H1 (cell line): ENCODE data around the gene ARMS2. TPM values are rescaled to one million over a fixed set of nuclear protein-coding genes. Genes with fewer than 3 reads are reported as not detected.

Source experiments
- CTCF ChIA-PET: fragments of 300-600 bp; sonication (Branson Sonifier 250); formaldehyde crosslinking; loops from one replicate; lab custom pipeline; 2021; ENCODE audit not compliant: partially characterized antibody; lab: Charles Lee
- POLR2A ChIA-PET: fragments of 300-600 bp; sonication (Branson Sonifier 250); formaldehyde crosslinking; loops from one replicate; lab custom pipeline; 2021; ENCODE audit warnings: inconsistent platforms; ENCODE audit not compliant: partially characterized antibody; lab: Charles Lee
- DNase-seq, 2 experiments: peaks; one replicate each; pipeline versions ENCODE4 v3.0.0 to v3.0.0-alpha.2; 2010 to 2022; ENCODE audit warnings: low spot score in 2 of 2, low read depth in 1 of 2, mixed read lengths in 1 of 2
- FAIRE-seq: peaks from 2 replicates; lab custom pipeline; 2011; peaks lifted over from hg19 to GRCh38; lab: Jason Lieb, UNC
- H2AFZ ChIP-seq: 2 replicates; pipeline ENCODE4 v1.8.1; 2012; ENCODE audit warnings: low read length, inconsistent platforms
- H2AK5ac ChIP-seq: 2 replicates; pipeline ENCODE4 v1.6.1; 2013; ENCODE audit warnings: low read depth, low read length
- H2BK120ac ChIP-seq: replicated peaks from 2 replicates; pipeline ENCODE3; 2013; ENCODE audit warnings: low read depth, low read length, inconsistent platforms
- H2BK12ac ChIP-seq: 2 replicates; pipeline ENCODE4 v1.6.1; 2013; ENCODE audit warnings: low read depth, low read length
- H2BK15ac ChIP-seq: 2 replicates; pipeline ENCODE4 v1.6.1; 2013; ENCODE audit warnings: low read length
- H2BK20ac ChIP-seq: 2 replicates; pipeline ENCODE4 v1.6.1; 2013; ENCODE audit warnings: low read length
- H2BK5ac ChIP-seq: 2 replicates; pipeline ENCODE4 v1.6.1; 2013; ENCODE audit warnings: low read depth, low read length
- H3K14ac ChIP-seq: 2 replicates; pipeline ENCODE4 v1.6.1; 2013; ENCODE audit warnings: inconsistent platforms; ENCODE audit not compliant: insufficient read length
- H3K18ac ChIP-seq: 2 replicates; pipeline ENCODE4 v1.6.1; 2013; ENCODE audit warnings: low read length; ENCODE audit errors: extremely low read depth
- H3K23ac ChIP-seq: 2 replicates; pipeline ENCODE4 v1.6.1; 2013; ENCODE audit warnings: inconsistent platforms; ENCODE audit not compliant: insufficient read length
- H3K23me2 ChIP-seq: 2 replicates; pipeline ENCODE4 v1.6.1; 2013; ENCODE audit warnings: low read depth, low read length
- H3K27ac ChIP-seq: 2 replicates; pipeline ENCODE4 v1.6.1; 2011; ENCODE audit warnings: low read depth, low read length, inconsistent platforms
- H3K27me3 ChIP-seq, 4 experiments: replicated peaks in 1 of 4; 1 replicate in 1 of 4; 2 replicates in 3 of 4; pipeline versions ENCODE4 v1.6.1 to v1.8.1; 2011 to 2013; ENCODE audit warnings: low read length in 3 of 4, mild to moderate bottlenecking in 3 of 4, inconsistent platforms in 2 of 4, mixed read lengths in 2 of 4, moderate library complexity in 1 of 4; ENCODE audit not compliant: control insufficient read depth in 3 of 4, insufficient read depth in 3 of 4; ENCODE audit errors: extremely low read depth in 1 of 4
- H3K36me3 ChIP-seq, 4 experiments: 2 replicates each; pipeline versions ENCODE4 v1.6.1 to v1.8.1; 2011 to 2013; ENCODE audit warnings: mild to moderate bottlenecking in 4 of 4, low read length in 3 of 4, moderate library complexity in 2 of 4, control low read depth in 1 of 4, inconsistent platforms in 1 of 4; ENCODE audit not compliant: insufficient read depth in 4 of 4, control insufficient read depth in 2 of 4
- H3K4ac ChIP-seq: replicated peaks from 2 replicates; pipeline ENCODE3; 2013; ENCODE audit warnings: low read length, low read depth, mixed read lengths, inconsistent platforms; ENCODE audit not compliant: insufficient read length
- H3K4me1 ChIP-seq, 4 experiments: replicated peaks in 1 of 4; 1 replicate in 1 of 4; 2 replicates in 3 of 4; pipeline versions ENCODE4 v1.6.1 to v1.8.1; 2011 to 2013; ENCODE audit warnings: low read length in 3 of 4, inconsistent platforms in 2 of 4, mixed read lengths in 1 of 4; ENCODE audit not compliant: insufficient read depth in 4 of 4, control insufficient read depth in 3 of 4
- H3K4me2 ChIP-seq, 2 experiments: 2 replicates each; pipeline versions ENCODE4 v1.6.1 to v1.8.1; 2011 to 2013; ENCODE audit warnings: low read depth in 2 of 2, low read length in 2 of 2, control low read depth in 1 of 2, inconsistent platforms in 1 of 2, mild to moderate bottlenecking in 1 of 2; ENCODE audit not compliant: insufficient read depth in 1 of 2
- H3K4me3 ChIP-seq, 4 experiments: fragments of 200-600, 300-600 bp in 1 of 4; sonication (generic), shearing (Covaris generic), sonication (Bioruptor Twin) in 1 of 4; 2 replicates each; pipeline versions ENCODE4 v1.5.1 to v1.8.1; 2011 to 2016; ENCODE audit warnings: low read length in 4 of 4, low read depth in 3 of 4, control low read depth in 2 of 4, inconsistent platforms in 2 of 4, mild to moderate bottlenecking in 2 of 4, mixed read lengths in 1 of 4, moderate library complexity in 1 of 4; ENCODE audit not compliant: insufficient read depth in 2 of 4; ENCODE audit errors: extremely low read depth in 1 of 4
- H3K56ac ChIP-seq: replicated peaks from 2 replicates; pipeline ENCODE3; 2013; ENCODE audit warnings: low read depth, mild to moderate bottlenecking, mixed read lengths, low read length, inconsistent platforms; ENCODE audit not compliant: insufficient read length
- H3K79me1 ChIP-seq: 2 replicates; pipeline ENCODE4 v1.6.1; 2013; ENCODE audit warnings: low read depth, low read length, control low read depth
- H3K79me2 ChIP-seq, 2 experiments: 2 replicates each; pipeline versions ENCODE4 v1.6.1 to v1.8.1; 2012 to 2013; ENCODE audit warnings: low read length in 2 of 2, mild to moderate bottlenecking in 2 of 2, inconsistent platforms in 1 of 2; ENCODE audit not compliant: insufficient read depth in 2 of 2, control insufficient read depth in 1 of 2
- H3K9ac ChIP-seq, 4 experiments: replicated peaks in 1 of 4; 1 replicate in 1 of 4; 2 replicates in 3 of 4; pipeline versions ENCODE4 v1.6.1 to v1.8.1; 2011 to 2013; ENCODE audit warnings: low read depth in 3 of 4, low read length in 3 of 4, control low read depth in 2 of 4, mild to moderate bottlenecking in 2 of 4, moderate library complexity in 2 of 4, inconsistent platforms in 1 of 4; ENCODE audit errors: extremely low read depth in 1 of 4
- H3K9me3 ChIP-seq, 2 experiments: 2 replicates each; pipeline versions ENCODE4 v1.6.1 to v1.8.1; 2012 to 2013; ENCODE audit warnings: mild to moderate bottlenecking in 2 of 2, moderate library complexity in 2 of 2, control low read depth in 1 of 2, inconsistent platforms in 1 of 2, low read depth in 1 of 2, low read length in 1 of 2, mixed read lengths in 1 of 2; ENCODE audit not compliant: insufficient read depth in 2 of 2
- H4K20me1 ChIP-seq, 2 experiments: replicated peaks in 1 of 2; 2 replicates each; pipeline versions ENCODE3 to v1.8.1; 2011 to 2013; ENCODE audit warnings: inconsistent platforms in 2 of 2, low read length in 2 of 2, mild to moderate bottlenecking in 1 of 2; ENCODE audit not compliant: insufficient read depth in 2 of 2, control insufficient read depth in 1 of 2
- H4K5ac ChIP-seq: 2 replicates; pipeline ENCODE4 v1.6.1; 2013; ENCODE audit warnings: low read length, low read depth, mixed read lengths, inconsistent platforms; ENCODE audit not compliant: insufficient read length
- H4K8ac ChIP-seq: 2 replicates; pipeline ENCODE4 v1.8.0; 2013; ENCODE audit warnings: mild to moderate bottlenecking, moderate library complexity, low read length, inconsistent platforms; ENCODE audit not compliant: insufficient read depth; ENCODE audit errors: extremely low read depth
- H4K91ac ChIP-seq: replicated peaks from 2 replicates; pipeline ENCODE3; 2013; ENCODE audit warnings: low read length, mixed read lengths, inconsistent platforms; ENCODE audit not compliant: insufficient read length
- ASH2L ChIP-seq: fragments of 200-600, 300-600 bp; sonication (generic); IDR thresholded peaks from one replicate; pipeline ENCODE4 v1.7.1; 2017; ENCODE audit warnings: low read length
- CHD1 ChIP-seq: IDR thresholded peaks from 2 replicates; pipeline ENCODE4 v1.6.1; 2012; ENCODE audit warnings: low read depth, low read length, improper control_type of control experiment
- CTCF ChIP-seq, 3 experiments: IDR thresholded peaks; 1 replicate in 2 of 3; 2 replicates in 1 of 3; pipeline versions ENCODE4 v1.5.1 to v1.6.1; 2011; ENCODE audit warnings: low read length in 3 of 3, mild to moderate bottlenecking in 3 of 3, inconsistent platforms in 2 of 3, low read depth in 1 of 3, moderate library complexity in 1 of 3; ENCODE audit not compliant: insufficient read depth in 1 of 3; ENCODE audit errors: control extremely low read depth in 1 of 3
- EZH2 ChIP-seq: fragments of 200-600 bp; sonication (generic); IDR thresholded peaks from 2 replicates; pipeline ENCODE4 v1.7.1; 2012; ENCODE audit warnings: low read depth, mild to moderate bottlenecking, moderate library complexity, low read length, inconsistent platforms; ENCODE audit not compliant: severe bottlenecking
- GTF2F1 ChIP-seq: IDR thresholded peaks from 2 replicates; pipeline ENCODE4 v1.6.1; 2012; ENCODE audit warnings: low read depth, low read length, improper control_type of control experiment, borderline replicate concordance
- HDAC6 ChIP-seq: IDR thresholded peaks from one replicate; pipeline ENCODE4 v1.7.1; 2012; ENCODE audit warnings: low read depth, mild to moderate bottlenecking, inconsistent platforms, low read length, moderate library complexity
- MAFK ChIP-seq: IDR thresholded peaks from 2 replicates; pipeline ENCODE4 v1.6.1; 2012; ENCODE audit warnings: low read depth, mild to moderate bottlenecking, improper control_type of control experiment, low read length
- NRF1 ChIP-seq: IDR thresholded peaks from 2 replicates; pipeline ENCODE4 v1.6.1; 2011; ENCODE audit warnings: mild to moderate bottlenecking, low read depth, low read length, improper control_type of control experiment
- PHF8 ChIP-seq: fragments of 200-600 bp; sonication (generic); conservative IDR thresholded peaks from 2 replicates; pipeline ENCODE4 v1.7.1; 2012; ENCODE audit warnings: low read depth, mild to moderate bottlenecking, inconsistent platforms, low read length, moderate library complexity
- POU5F1 ChIP-seq: IDR thresholded peaks from 2 replicates; pipeline ENCODE4 v1.6.1; 2011; ENCODE audit warnings: low read depth, mild to moderate bottlenecking, low read length, moderate library complexity
- SP2 ChIP-seq: IDR thresholded peaks from 2 replicates; pipeline ENCODE4 v1.6.1; 2012; ENCODE audit warnings: mild to moderate bottlenecking, low read length, inconsistent platforms
- SP4 ChIP-seq: IDR thresholded peaks from 2 replicates; pipeline ENCODE4 v1.6.1; 2012; ENCODE audit warnings: low read length, inconsistent platforms
- WGBS, 2 experiments: shearing (Covaris generic) in 1 of 2; methylation state at CpG; one replicate each; pipeline versions ENCODE4 v1.1.6 to v1.1.7; 2013 to 2015; ENCODE audit warnings: low lambda C conversion rate in 2 of 2, mixed read lengths in 2 of 2, inconsistent platforms in 1 of 2, low coverage in 1 of 2, missing lambda C conversion rate in 1 of 2; ENCODE audit not compliant: insufficient replicate concordance in 2 of 2, insufficient coverage in 1 of 2, insufficient read length in 1 of 2; ENCODE audit errors: extremely low coverage in 1 of 2, missing lambda C conversion rate in 1 of 2; 5-methylcytosine and 5-hydroxymethylcytosine counted together
- polyA plus RNA-seq, 7 experiments: library from polyadenylated mRNA; depleted of rRNA in 3 of 7; stranded (reverse) in 5 of 7; unstranded in 2 of 7; fragments of >200 nt in 5 of 7; fragments of 200-250 nt in 2 of 7; gene quantifications; 1 replicate in 5 of 7; 2 replicates in 1 of 7; 4 replicates in 1 of 7; pipeline versions ENCODE4 v1.2.1 to v1.2.3, GENCODE V29; 2011 to 2013; ENCODE audit warnings: missing spikeins in 2 of 7, mixed read lengths in 2 of 7
- total RNA-seq: library from RNA; stranded (reverse); fragmentation: NEBNext Ultra II Directional; extraction: Animal tissue kit (Norgen Biotek cat#: 25700); gene quantifications from 2 replicates; pipeline ENCODE4 v1.2.1, GENCODE V29; 2021

Gene ARMS2
- total and polyA plus RNA-seq, 2 of the 8 experiments (the other 6 are each of a cell fraction or from before 2014, with no cell fraction given), result not detected

DNA sequence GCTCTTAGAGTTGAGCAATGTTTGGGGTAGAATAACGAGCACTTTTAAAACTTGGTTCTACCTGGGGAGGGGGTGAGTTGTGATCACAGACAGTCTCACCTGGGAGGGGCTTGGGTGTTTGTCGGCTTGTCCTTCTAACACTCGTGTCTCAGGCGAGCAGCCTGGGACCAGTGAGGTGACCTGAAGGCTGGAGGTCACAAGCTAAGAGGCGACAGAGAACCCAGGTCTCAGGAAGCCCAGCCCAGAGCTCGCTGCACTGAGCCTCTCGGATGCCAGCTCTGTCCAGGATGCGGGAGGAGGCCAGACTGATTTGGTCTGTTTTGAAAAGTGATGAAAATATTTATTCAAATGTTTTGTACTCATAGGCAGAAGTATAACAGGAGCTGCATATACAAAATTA is 18.7 kb downstream of the ARMS2 start:
- CTCF ChIA-PET, result interaction anchor here (1.2 to 2.2 kb wide), 5 partner anchors 8 to 509 kb away, joined by 3 to 8 read pairs (median 4); no protein-coding TSS in a partner anchor
- no peaks in the 10 kb centered on the region for H3K79me2 ChIP-seq
- TF ChIP-seq NRF1, result no peak
- TF ChIP-seq POU5F1, result no peak
- TF ChIP-seq CHD1, result no peak
- no peak for TF ChIP-seq ASH2L
- no peak for TF ChIP-seq MAFK
- TF ChIP-seq PHF8, result no peak
- no peak for TF ChIP-seq SP4
- no peak for TF ChIP-seq SP2
- no peak for TF ChIP-seq HDAC6
- no peak for TF ChIP-seq CTCF (IDR thresholded peaks at IDR 0.05; ENCODE audit: control extremely low read depth in 1 of 3, insufficient read depth in 1 of 3, low read depth in 1 of 3, low read length in 3 of 3)
- TF ChIP-seq GTF2F1, result no peak
- no peak for TF ChIP-seq EZH2

More for the DNA sequence above, 18.7 kb downstream of the ARMS2 start:
- H4K5ac ChIP-seq, result no peak overlapping the region
- no peak overlapping the region for H2BK5ac ChIP-seq
- H3K9ac ChIP-seq, result no peak overlapping the region
- H3K23me2 ChIP-seq, result no peaks in the 10 kb centered on the region
- no peaks in the 10 kb centered on the region for H3K9me3 ChIP-seq
- H2AFZ ChIP-seq, result no peak overlapping the region
- no peak overlapping the region for H2BK120ac ChIP-seq
- H3K56ac ChIP-seq, result no peak overlapping the region
- H3K4me2 ChIP-seq, result no peak overlapping the region
- POLR2A ChIA-PET, result interaction anchor here (0.7 kb wide), 1 partner anchor 119 kb away, joined by 3 read pairs; no protein-coding TSS in a partner anchor
- no peak overlapping the region for H3K18ac ChIP-seq
- no peak overlapping the region for H3K23ac ChIP-seq
- H3K27me3 ChIP-seq, result no peaks in the 10 kb centered on the region
- FAIRE-seq (no peak), DNase-seq (no peak)
- no peak overlapping the region for H3K4ac ChIP-seq
- H2BK20ac ChIP-seq, result no peak overlapping the region
- 83% methylated on average over 8 of the region's 8 CpGs; no CpG with 5 or more reads in 1 of the 2 experiments for WGBS, 2 experiments
- H3K4me1 ChIP-seq, result peaks cover 3 to 24% (median 17%) of the 10 kb centered on the region in 4 experiments
- H2BK15ac ChIP-seq, result no peak overlapping the region
- H3K79me1 ChIP-seq, result no peaks in the 10 kb centered on the region; the same call in 1 of the 2 replicates
- H2AK5ac ChIP-seq, result no peak overlapping the region
- H4K20me1 ChIP-seq, result no peaks in the 10 kb centered on the region
- no peak overlapping the region for H3K4me3 ChIP-seq
- no peak overlapping the region for H4K8ac ChIP-seq
- no peak overlapping the region for H2BK12ac ChIP-seq
- H3K27ac ChIP-seq, result no peak overlapping the region
- H3K36me3 ChIP-seq, result no peaks in the 10 kb centered on the region
- H4K91ac ChIP-seq, result no peak overlapping the region
- H3K14ac ChIP-seq, result no peak overlapping the region
